WTC11 (cell line): ENCODE measurements around the gene SLC8A2. TPM values are rescaled to one million over a fixed set of nuclear protein-coding genes. Genes with fewer than 3 reads are reported as not detected.
A peak's percentile ranks its signal among the peaks of the same experiment; 100 is the strongest.

Experiments
- CBFB ChIP-seq: sonication (generic); formaldehyde crosslinking; IDR thresholded peaks from 2 replicates; pipeline ENCODE4 v1.8.1; 2022; ENCODE audit warnings: mild to moderate bottlenecking, low read depth, missing genetic modification reagents
- ELF4 ChIP-seq: sonication (generic); formaldehyde crosslinking; IDR thresholded peaks from 2 replicates; pipeline ENCODE4 v1.8.1; 2022; ENCODE audit warnings: low read depth, mild to moderate bottlenecking, moderate library complexity, missing genetic modification reagents
- FOXP1 ChIP-seq: sonication (generic); formaldehyde crosslinking; IDR thresholded peaks from 2 replicates; pipeline ENCODE4 v1.8.0; 2022; ENCODE audit warnings: missing genetic modification reagents, mild to moderate bottlenecking, moderate library complexity, borderline replicate concordance
- JAZF1 ChIP-seq: fragments of 250-450 bp; sonication (Bioruptor Pico); IDR thresholded peaks from 2 replicates; pipeline ENCODE4 v1.9.0; 2021; ENCODE audit warnings: moderate library complexity, mild to moderate bottlenecking, inconsistent platforms
- RELA ChIP-seq: sonication (generic); formaldehyde crosslinking; IDR thresholded peaks from 2 replicates; pipeline ENCODE4 v1.8.1; 2022; ENCODE audit warnings: missing genetic modification reagents, mild to moderate bottlenecking, borderline replicate concordance
- SMAD4 ChIP-seq: sonication (generic); formaldehyde crosslinking; IDR thresholded peaks from 2 replicates; pipeline ENCODE4 v1.8.0; 2022; ENCODE audit warnings: mild to moderate bottlenecking, missing genetic modification reagents
- TEAD1 ChIP-seq: sonication (generic); formaldehyde crosslinking; IDR thresholded peaks from 2 replicates; pipeline ENCODE4 v1.8.0; 2022; ENCODE audit warnings: mild to moderate bottlenecking, missing genetic modification reagents
- TP53 ChIP-seq: sonication (generic); formaldehyde crosslinking; IDR thresholded peaks from 2 replicates; pipeline ENCODE4 v1.8.1; 2023; ENCODE audit warnings: mild to moderate bottlenecking, missing genetic modification reagents
- ZNF121 ChIP-seq: sonication (generic); formaldehyde crosslinking; IDR thresholded peaks from 2 replicates; pipeline ENCODE4 v1.8.0; 2023; ENCODE audit warnings: missing genetic modification reagents
- total RNA-seq: library from RNA; stranded (reverse); gene quantifications from 3 replicates; pipeline ENCODE4 v1.2.3, GENCODE V29; 2021
- TF ChIP-seq, protein P1 (sequence below): sonication (generic); formaldehyde crosslinking; IDR thresholded peaks from 2 replicates; pipeline ENCODE4 v1.8.0; 2023; ENCODE audit warnings: missing genetic modification reagents, mild to moderate bottlenecking, borderline replicate concordance
- TF ChIP-seq, protein P2 (sequence below): sonication (generic); formaldehyde crosslinking; IDR thresholded peaks from 2 replicates; pipeline ENCODE4 v1.8.0; 2022; ENCODE audit warnings: mild to moderate bottlenecking, missing genetic modification reagents
- TF ChIP-seq, protein P3 (sequence below): sonication (generic); formaldehyde crosslinking; IDR thresholded peaks from 2 replicates; pipeline ENCODE4 v1.8.0; 2022; ENCODE audit warnings: missing genetic modification reagents
- TF ChIP-seq, protein P4 (sequence below): sonication (generic); formaldehyde crosslinking; IDR thresholded peaks from 2 replicates; pipeline ENCODE4 v1.8.1; 2023; ENCODE audit warnings: mild to moderate bottlenecking, missing genetic modification reagents
- TF ChIP-seq, protein P5 (sequence below): sonication (generic); formaldehyde crosslinking; IDR thresholded peaks from 2 replicates; pipeline ENCODE4 v1.8.1; 2023; ENCODE audit warnings: mild to moderate bottlenecking, missing genetic modification reagents, moderate library complexity
- TF ChIP-seq, protein P6 (sequence below): sonication (generic); formaldehyde crosslinking; IDR thresholded peaks from 2 replicates; pipeline ENCODE4 v1.8.1; 2023; ENCODE audit warnings: mild to moderate bottlenecking, missing genetic modification reagents, borderline replicate concordance
- TF ChIP-seq, protein P7 (sequence below): sonication (generic); formaldehyde crosslinking; IDR thresholded peaks from 2 replicates; pipeline ENCODE4 v1.8.1; 2023; ENCODE audit warnings: mild to moderate bottlenecking, missing genetic modification reagents, moderate library complexity
- TF ChIP-seq, protein P8 (sequence below): sonication (generic); formaldehyde crosslinking; IDR thresholded peaks from 2 replicates; pipeline ENCODE4 v1.8.0; 2022; ENCODE audit warnings: mild to moderate bottlenecking, missing genetic modification reagents
- TF ChIP-seq, protein P9 (sequence below): sonication (generic); formaldehyde crosslinking; IDR thresholded peaks from 2 replicates; pipeline ENCODE4 v1.8.1; 2023; ENCODE audit warnings: mild to moderate bottlenecking, missing genetic modification reagents

The SLC8A2 gene
- total RNA-seq, 1 experiment from 2014 or later: 6.5 TPM

DNA sequence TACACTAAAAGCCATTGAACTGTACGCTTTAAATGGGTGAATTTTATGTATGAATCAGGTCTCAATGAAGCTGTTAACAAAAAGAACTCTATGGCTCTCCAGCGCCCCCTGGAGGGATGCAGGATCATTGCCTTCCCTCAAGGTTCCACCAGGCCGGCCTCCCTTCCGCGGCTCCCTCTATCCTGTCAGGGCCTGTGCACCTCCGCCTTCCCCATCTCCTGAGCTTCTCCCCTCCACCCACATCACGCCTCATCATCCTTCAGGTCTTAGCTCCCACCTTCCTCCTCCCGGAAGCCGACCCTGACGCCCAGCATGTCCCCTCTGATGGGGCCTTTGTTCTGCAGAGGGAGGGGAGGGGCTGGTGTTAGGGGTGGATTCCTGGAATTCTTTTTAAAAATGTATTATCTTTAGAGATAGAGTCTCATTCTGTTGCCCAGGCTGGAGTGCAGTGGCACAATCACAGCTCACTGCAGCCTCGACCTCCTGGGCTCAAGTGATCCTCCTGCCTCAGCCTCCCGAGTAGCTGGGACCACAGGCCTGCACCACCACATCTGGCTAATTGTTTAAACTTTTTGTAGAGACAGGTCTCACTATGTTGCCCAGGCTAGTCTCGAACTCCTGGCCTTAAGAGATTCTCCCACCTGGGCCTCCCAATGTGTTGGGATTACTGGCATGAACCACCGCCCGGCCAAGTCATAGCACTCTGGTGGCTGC lies 80.0 kb downstream of the SLC8A2 start (continued):
- TF ChIP-seq, protein P1, sequence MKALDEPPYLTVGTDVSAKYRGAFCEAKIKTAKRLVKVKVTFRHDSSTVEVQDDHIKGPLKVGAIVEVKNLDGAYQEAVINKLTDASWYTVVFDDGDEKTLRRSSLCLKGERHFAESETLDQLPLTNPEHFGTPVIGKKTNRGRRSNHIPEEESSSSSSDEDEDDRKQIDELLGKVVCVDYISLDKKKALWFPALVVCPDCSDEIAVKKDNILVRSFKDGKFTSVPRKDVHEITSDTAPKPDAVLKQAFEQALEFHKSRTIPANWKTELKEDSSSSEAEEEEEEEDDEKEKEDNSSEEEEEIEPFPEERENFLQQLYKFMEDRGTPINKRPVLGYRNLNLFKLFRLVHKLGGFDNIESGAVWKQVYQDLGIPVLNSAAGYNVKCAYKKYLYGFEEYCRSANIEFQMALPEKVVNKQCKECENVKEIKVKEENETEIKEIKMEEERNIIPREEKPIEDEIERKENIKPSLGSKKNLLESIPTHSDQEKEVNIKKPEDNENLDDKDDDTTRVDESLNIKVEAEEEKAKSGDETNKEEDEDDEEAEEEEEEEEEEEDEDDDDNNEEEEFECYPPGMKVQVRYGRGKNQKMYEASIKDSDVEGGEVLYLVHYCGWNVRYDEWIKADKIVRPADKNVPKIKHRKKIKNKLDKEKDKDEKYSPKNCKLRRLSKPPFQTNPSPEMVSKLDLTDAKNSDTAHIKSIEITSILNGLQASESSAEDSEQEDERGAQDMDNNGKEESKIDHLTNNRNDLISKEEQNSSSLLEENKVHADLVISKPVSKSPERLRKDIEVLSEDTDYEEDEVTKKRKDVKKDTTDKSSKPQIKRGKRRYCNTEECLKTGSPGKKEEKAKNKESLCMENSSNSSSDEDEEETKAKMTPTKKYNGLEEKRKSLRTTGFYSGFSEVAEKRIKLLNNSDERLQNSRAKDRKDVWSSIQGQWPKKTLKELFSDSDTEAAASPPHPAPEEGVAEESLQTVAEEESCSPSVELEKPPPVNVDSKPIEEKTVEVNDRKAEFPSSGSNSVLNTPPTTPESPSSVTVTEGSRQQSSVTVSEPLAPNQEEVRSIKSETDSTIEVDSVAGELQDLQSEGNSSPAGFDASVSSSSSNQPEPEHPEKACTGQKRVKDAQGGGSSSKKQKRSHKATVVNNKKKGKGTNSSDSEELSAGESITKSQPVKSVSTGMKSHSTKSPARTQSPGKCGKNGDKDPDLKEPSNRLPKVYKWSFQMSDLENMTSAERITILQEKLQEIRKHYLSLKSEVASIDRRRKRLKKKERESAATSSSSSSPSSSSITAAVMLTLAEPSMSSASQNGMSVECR (CRISPR knock-in tag): no peak
- TF ChIP-seq, protein P2, sequence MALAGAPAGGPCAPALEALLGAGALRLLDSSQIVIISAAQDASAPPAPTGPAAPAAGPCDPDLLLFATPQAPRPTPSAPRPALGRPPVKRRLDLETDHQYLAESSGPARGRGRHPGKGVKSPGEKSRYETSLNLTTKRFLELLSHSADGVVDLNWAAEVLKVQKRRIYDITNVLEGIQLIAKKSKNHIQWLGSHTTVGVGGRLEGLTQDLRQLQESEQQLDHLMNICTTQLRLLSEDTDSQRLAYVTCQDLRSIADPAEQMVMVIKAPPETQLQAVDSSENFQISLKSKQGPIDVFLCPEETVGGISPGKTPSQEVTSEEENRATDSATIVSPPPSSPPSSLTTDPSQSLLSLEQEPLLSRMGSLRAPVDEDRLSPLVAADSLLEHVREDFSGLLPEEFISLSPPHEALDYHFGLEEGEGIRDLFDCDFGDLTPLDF (CRISPR knock-in tag): no peak
- TF ChIP-seq, protein P3, sequence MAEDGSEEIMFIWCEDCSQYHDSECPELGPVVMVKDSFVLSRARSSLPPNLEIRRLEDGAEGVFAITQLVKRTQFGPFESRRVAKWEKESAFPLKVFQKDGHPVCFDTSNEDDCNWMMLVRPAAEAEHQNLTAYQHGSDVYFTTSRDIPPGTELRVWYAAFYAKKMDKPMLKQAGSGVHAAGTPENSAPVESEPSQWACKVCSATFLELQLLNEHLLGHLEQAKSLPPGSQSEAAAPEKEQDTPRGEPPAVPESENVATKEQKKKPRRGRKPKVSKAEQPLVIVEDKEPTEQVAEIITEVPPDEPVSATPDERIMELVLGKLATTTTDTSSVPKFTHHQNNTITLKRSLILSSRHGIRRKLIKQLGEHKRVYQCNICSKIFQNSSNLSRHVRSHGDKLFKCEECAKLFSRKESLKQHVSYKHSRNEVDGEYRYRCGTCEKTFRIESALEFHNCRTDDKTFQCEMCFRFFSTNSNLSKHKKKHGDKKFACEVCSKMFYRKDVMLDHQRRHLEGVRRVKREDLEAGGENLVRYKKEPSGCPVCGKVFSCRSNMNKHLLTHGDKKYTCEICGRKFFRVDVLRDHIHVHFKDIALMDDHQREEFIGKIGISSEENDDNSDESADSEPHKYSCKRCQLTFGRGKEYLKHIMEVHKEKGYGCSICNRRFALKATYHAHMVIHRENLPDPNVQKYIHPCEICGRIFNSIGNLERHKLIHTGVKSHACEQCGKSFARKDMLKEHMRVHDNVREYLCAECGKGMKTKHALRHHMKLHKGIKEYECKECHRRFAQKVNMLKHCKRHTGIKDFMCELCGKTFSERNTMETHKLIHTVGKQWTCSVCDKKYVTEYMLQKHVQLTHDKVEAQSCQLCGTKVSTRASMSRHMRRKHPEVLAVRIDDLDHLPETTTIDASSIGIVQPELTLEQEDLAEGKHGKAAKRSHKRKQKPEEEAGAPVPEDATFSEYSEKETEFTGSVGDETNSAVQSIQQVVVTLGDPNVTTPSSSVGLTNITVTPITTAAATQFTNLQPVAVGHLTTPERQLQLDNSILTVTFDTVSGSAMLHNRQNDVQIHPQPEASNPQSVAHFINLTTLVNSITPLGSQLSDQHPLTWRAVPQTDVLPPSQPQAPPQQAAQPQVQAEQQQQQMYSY (CRISPR knock-in tag): no peak
- TF ChIP-seq, protein P4, sequence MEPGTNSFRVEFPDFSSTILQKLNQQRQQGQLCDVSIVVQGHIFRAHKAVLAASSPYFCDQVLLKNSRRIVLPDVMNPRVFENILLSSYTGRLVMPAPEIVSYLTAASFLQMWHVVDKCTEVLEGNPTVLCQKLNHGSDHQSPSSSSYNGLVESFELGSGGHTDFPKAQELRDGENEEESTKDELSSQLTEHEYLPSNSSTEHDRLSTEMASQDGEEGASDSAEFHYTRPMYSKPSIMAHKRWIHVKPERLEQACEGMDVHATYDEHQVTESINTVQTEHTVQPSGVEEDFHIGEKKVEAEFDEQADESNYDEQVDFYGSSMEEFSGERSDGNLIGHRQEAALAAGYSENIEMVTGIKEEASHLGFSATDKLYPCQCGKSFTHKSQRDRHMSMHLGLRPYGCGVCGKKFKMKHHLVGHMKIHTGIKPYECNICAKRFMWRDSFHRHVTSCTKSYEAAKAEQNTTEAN: peak; percentile 40; the same call in 1 of the 2 replicates
- TF ChIP-seq ELF4 (CRISPR knock-in tag) (no peak), CBFB (CRISPR knock-in tag) (no peak), SMAD4 (CRISPR knock-in tag) (no peak), FOXP1 (CRISPR knock-in tag) (no peak), TP53 (CRISPR knock-in tag) (no peak), JAZF1 (CRISPR knock-in tag) (no peak), RELA (CRISPR knock-in tag) (no peak), ZNF121 (CRISPR knock-in tag) (peak; percentile 60), TEAD1 (CRISPR knock-in tag) (peak; percentile 75; the same call in 1 of the 2 replicates)
- TF ChIP-seq, protein P5, sequence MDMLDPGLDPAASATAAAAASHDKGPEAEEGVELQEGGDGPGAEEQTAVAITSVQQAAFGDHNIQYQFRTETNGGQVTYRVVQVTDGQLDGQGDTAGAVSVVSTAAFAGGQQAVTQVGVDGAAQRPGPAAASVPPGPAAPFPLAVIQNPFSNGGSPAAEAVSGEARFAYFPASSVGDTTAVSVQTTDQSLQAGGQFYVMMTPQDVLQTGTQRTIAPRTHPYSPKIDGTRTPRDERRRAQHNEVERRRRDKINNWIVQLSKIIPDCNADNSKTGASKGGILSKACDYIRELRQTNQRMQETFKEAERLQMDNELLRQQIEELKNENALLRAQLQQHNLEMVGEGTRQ (CRISPR knock-in tag): no peak
- TF ChIP-seq, protein P6, sequence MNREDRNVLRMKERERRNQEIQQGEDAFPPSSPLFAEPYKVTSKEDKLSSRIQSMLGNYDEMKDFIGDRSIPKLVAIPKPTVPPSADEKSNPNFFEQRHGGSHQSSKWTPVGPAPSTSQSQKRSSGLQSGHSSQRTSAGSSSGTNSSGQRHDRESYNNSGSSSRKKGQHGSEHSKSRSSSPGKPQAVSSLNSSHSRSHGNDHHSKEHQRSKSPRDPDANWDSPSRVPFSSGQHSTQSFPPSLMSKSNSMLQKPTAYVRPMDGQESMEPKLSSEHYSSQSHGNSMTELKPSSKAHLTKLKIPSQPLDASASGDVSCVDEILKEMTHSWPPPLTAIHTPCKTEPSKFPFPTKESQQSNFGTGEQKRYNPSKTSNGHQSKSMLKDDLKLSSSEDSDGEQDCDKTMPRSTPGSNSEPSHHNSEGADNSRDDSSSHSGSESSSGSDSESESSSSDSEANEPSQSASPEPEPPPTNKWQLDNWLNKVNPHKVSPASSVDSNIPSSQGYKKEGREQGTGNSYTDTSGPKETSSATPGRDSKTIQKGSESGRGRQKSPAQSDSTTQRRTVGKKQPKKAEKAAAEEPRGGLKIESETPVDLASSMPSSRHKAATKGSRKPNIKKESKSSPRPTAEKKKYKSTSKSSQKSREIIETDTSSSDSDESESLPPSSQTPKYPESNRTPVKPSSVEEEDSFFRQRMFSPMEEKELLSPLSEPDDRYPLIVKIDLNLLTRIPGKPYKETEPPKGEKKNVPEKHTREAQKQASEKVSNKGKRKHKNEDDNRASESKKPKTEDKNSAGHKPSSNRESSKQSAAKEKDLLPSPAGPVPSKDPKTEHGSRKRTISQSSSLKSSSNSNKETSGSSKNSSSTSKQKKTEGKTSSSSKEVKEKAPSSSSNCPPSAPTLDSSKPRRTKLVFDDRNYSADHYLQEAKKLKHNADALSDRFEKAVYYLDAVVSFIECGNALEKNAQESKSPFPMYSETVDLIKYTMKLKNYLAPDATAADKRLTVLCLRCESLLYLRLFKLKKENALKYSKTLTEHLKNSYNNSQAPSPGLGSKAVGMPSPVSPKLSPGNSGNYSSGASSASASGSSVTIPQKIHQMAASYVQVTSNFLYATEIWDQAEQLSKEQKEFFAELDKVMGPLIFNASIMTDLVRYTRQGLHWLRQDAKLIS (CRISPR knock-in tag): no peak
- TF ChIP-seq, protein P7, sequence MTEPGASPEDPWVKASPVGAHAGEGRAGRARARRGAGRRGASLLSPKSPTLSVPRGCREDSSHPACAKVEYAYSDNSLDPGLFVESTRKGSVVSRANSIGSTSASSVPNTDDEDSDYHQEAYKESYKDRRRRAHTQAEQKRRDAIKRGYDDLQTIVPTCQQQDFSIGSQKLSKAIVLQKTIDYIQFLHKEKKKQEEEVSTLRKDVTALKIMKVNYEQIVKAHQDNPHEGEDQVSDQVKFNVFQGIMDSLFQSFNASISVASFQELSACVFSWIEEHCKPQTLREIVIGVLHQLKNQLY (CRISPR knock-in tag): no peak
- TF ChIP-seq, protein P8, sequence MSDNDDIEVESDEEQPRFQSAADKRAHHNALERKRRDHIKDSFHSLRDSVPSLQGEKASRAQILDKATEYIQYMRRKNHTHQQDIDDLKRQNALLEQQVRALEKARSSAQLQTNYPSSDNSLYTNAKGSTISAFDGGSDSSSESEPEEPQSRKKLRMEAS (CRISPR knock-in tag): no peak
- TF ChIP-seq, protein P9, sequence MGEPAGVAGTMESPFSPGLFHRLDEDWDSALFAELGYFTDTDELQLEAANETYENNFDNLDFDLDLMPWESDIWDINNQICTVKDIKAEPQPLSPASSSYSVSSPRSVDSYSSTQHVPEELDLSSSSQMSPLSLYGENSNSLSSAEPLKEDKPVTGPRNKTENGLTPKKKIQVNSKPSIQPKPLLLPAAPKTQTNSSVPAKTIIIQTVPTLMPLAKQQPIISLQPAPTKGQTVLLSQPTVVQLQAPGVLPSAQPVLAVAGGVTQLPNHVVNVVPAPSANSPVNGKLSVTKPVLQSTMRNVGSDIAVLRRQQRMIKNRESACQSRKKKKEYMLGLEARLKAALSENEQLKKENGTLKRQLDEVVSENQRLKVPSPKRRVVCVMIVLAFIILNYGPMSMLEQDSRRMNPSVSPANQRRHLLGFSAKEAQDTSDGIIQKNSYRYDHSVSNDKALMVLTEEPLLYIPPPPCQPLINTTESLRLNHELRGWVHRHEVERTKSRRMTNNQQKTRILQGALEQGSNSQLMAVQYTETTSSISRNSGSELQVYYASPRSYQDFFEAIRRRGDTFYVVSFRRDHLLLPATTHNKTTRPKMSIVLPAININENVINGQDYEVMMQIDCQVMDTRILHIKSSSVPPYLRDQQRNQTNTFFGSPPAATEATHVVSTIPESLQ (CRISPR knock-in tag): no peak
